HCT116 (cell line): ENCODE data around the gene NIFK. TPM values are rescaled to one million over a fixed set of nuclear protein-coding genes. Genes with fewer than 3 reads are reported as not detected.

Experiments used
- ATF3 ChIP-seq: IDR thresholded peaks from 2 replicates; pipeline ENCODE4 v1.6.1; 2012
- CBX3 ChIP-seq: IDR thresholded peaks from 2 replicates; pipeline ENCODE4 v1.6.1; 2012; ENCODE audit warnings: low read depth
- CEBPB ChIP-seq: IDR thresholded peaks from 2 replicates; pipeline ENCODE4 v1.6.1; 2012; ENCODE audit warnings: low read depth
- CTCF ChIP-seq, 3 experiments: fragments of 200-600 bp in 1 of 3; sonication (generic) in 1 of 3; IDR thresholded peaks in 2 of 3; conservative IDR thresholded peaks in 1 of 3; 2 replicates each; pipeline ENCODE4 v1.5.1; 2012 to 2017; ENCODE audit warnings: low read depth in 2 of 3, low read length in 2 of 3, antibody characterized with exemption in 1 of 3, borderline replicate concordance in 1 of 3, control low read depth in 1 of 3, mild to moderate bottlenecking in 1 of 3, mixed read lengths in 1 of 3, mixed run types in 1 of 3, moderate library complexity in 1 of 3; ENCODE audit not compliant: insufficient read depth in 1 of 3
- FOSL1 ChIP-seq: IDR thresholded peaks from 2 replicates; pipeline ENCODE4 v1.6.1; 2012; ENCODE audit warnings: low read depth
- MAX ChIP-seq: IDR thresholded peaks from 2 replicates; pipeline ENCODE4 v1.6.1; 2012
- POLR2AphosphoS5 ChIP-seq: IDR thresholded peaks from 2 replicates; pipeline ENCODE4 v1.6.1; 2011; ENCODE audit warnings: mild to moderate bottlenecking, low read depth, low read length, moderate library complexity
- RAD21 ChIP-seq: IDR thresholded peaks from 2 replicates; pipeline ENCODE4 v1.6.1; 2012; ENCODE audit warnings: low read depth, mild to moderate bottlenecking
- REST ChIP-seq: IDR thresholded peaks from 2 replicates; pipeline ENCODE4 v1.6.1; 2012; ENCODE audit warnings: low read depth
- SP1 ChIP-seq: IDR thresholded peaks from 2 replicates; pipeline ENCODE4 v1.6.1; 2012; ENCODE audit warnings: low read depth
- YY1 ChIP-seq: IDR thresholded peaks from 2 replicates; pipeline ENCODE4 v1.6.1; 2011; ENCODE audit warnings: low read length, low read depth, moderate library complexity, mild to moderate bottlenecking; ENCODE audit not compliant: insufficient replicate concordance; ENCODE audit errors: extremely low read depth
- ZFX ChIP-seq: fragments of 450-650 bp; IDR thresholded peaks from 2 replicates; pipeline ENCODE4 v1.6.1; 2017
- ZNF274 ChIP-seq: fragments of 200-500 bp; sonication (Bioruptor generic); IDR thresholded peaks from 2 replicates; pipeline ENCODE4 v1.6.1; 2014; ENCODE audit warnings: mild to moderate bottlenecking, low read depth, low read length, inconsistent platforms
- total RNA-seq: library from RNA; stranded (reverse); gene quantifications from one replicate; pipeline ENCODE4 v1.2.1, GENCODE V29; 2021; ENCODE audit not compliant: unreplicated experiment

NIFK gene
- total RNA-seq, 1 experiment from 2014 or later: 93.2 TPM

- TF ChIP-seq REST (no peak), YY1 (no peak), RAD21 (no peak), FOSL1 (no peak), ZNF274 (no peak), CEBPB (no peak), POLR2AphosphoS5 (no peak), ATF3 (no peak), SP1 (no peak), CTCF (IDR thresholded peaks at IDR 0.05 in 2 of 3, conservative IDR thresholded peaks at IDR 0.05 in 1 of 3; ENCODE audit: borderline replicate concordance in 1 of 3, insufficient read depth in 1 of 3, low read depth in 2 of 3, low read length in 2 of 3) (no peak), CBX3 (no peak), ZFX (no peak), MAX (no peak)
- TF ChIP-seq, all 23 proteins: peak for 0
Measured at GRCh38 chr2:121707344-121707919, 29.2 kb downstream of the NIFK start (continued).
